Omental fat pad (tissue), 4 donors: ENCODE data around the gene PTPN3. TPM values are rescaled to one million over a fixed set of nuclear protein-coding genes. Genes with fewer than 3 reads are reported as not detected.

Experiments
- ATAC-seq: fragments of 150-250 bp; one replicate; pipeline ENCODE4 v1.9.1; 2016; ENCODE audit warnings: mild to moderate bottlenecking, moderate library complexity; ENCODE audit not compliant: low FRiP score
- DNase-seq: peaks from one replicate; pipeline ENCODE4 v3.0.0-alpha.2; 2019; ENCODE audit warnings: low spot score
- total RNA-seq, 4 donors: library from RNA; depleted of rRNA; stranded (reverse); fragments of >200 nt; gene quantifications; one replicate each; pipeline ENCODE4 v1.1.0, GENCODE V29; 2016
- TF ChIP-seq, protein P1 (sequence below), 3 donors: fragments of 450-650 bp; IDR thresholded peaks; one replicate each; pipeline ENCODE4 v1.5.1; 2016 to 2017; ENCODE audit warnings: antibody characterized with exemption in 3 of 3, mild to moderate bottlenecking in 3 of 3, moderate library complexity in 2 of 3

The PTPN3 gene
- total RNA-seq, 4 donors from 2014 or later, result 4.1 to 14.6 (median 7.8) TPM

DNA sequence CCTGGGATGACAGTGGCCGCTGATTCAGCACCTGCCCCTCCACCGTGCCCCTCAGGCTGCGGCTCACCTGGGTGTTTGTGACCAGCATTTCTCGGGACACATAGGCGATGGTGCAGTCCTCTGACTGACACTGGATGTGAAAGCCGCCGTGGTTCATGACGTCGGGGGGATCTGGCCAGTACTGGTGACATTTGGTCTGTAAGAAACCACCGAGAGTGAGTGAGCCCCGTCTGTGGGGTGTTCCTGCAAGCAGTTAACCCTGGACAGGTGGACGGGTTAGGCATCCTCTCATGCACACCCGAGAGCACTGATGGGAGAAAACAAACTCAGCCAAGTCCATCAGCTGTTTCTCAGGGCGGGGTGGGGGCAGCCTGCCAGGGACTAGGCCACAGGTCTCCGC, 114.8 kb downstream of the PTPN3 start:
- no peak for ATAC-seq
- TF ChIP-seq, protein P1, sequence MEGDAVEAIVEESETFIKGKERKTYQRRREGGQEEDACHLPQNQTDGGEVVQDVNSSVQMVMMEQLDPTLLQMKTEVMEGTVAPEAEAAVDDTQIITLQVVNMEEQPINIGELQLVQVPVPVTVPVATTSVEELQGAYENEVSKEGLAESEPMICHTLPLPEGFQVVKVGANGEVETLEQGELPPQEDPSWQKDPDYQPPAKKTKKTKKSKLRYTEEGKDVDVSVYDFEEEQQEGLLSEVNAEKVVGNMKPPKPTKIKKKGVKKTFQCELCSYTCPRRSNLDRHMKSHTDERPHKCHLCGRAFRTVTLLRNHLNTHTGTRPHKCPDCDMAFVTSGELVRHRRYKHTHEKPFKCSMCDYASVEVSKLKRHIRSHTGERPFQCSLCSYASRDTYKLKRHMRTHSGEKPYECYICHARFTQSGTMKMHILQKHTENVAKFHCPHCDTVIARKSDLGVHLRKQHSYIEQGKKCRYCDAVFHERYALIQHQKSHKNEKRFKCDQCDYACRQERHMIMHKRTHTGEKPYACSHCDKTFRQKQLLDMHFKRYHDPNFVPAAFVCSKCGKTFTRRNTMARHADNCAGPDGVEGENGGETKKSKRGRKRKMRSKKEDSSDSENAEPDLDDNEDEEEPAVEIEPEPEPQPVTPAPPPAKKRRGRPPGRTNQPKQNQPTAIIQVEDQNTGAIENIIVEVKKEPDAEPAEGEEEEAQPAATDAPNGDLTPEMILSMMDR (IDR thresholded peaks at IDR 0.05), result no peak
- no peak for DNase-seq

DNA sequence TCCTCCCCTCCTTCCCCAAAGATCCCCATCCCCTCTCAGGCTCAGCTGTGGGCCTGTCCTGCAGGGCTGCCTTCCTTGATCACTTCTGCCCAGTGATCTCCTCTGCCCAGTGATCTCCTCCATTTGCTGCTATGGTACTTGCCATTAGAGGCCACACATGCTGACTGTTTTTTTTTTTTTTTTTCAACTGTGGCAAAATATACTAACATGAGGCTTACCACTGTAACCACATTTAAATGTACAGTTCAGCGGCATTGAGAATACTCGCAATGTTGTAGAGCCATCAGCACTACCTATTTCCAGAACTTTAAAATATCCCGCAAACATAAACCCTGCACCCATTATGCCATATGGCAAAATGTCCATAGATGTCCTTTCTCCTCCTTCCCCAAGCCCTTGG, 115.5 kb downstream of the PTPN3 start:
- DNase-seq (no peak), ATAC-seq (no peak)
- TF ChIP-seq, protein P1 (IDR thresholded peaks at IDR 0.05), result no peak

DNA sequence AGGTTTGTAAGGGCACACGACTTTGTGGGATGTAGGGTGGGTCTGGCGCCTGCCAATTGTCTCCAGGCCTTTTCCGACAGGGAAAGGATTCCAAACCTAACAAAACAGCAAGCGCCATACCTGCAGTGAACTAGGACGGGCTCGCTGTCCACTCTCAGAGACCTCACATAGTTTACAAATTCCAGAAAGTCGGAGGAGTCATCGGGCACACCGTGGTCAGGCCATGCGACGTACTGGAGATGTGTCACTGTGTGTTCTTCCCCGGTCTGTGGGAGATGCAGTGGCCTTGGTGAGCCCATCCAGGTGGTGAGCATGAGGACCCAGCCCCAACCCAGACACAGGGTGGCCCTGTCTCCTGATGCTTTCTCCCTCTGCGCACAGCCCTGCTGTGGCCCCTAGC, 115.9 kb downstream of the PTPN3 start:
- DNase-seq, result no peak
- ATAC-seq, result no peak
- TF ChIP-seq, protein P1 (IDR thresholded peaks at IDR 0.05), result no peak

DNA sequence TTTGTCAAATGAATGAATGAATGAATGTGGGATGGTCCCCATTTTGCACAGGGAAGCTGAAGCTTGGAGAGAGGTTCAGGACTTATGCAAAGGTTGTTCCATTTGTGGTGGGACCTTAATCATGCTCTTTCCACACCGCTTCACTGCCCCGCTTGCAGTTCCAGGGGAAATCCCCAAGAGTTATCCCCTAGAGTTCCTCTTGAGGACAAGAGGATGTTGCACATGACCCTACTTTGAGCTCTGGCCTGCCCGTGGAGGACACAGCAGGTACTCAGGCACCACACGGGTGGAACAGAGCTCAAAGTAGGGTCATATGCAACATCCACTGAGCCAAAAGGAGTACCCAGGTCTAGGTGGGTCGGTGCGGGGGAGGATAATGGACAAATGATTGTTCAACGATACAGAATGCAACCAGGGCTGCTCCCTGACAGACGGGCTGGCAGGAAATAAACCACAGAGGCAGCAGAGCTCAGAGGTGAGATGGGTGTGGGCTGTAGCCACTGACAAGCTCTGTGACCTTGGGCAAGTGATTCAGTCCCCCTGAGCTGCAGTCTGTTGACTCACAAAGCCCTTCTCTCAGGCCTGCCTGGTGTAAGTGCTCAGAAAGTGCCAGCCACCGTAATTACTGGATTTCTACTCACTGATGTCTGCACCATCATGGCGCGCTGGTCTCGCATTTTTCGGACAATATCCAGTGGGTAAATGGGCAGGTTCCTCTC, 116.9 kb downstream of the PTPN3 start:
- no peak for ATAC-seq
- TF ChIP-seq, protein P1 (IDR thresholded peaks at IDR 0.05), result no peak
- DNase-seq, result no peak

DNA sequence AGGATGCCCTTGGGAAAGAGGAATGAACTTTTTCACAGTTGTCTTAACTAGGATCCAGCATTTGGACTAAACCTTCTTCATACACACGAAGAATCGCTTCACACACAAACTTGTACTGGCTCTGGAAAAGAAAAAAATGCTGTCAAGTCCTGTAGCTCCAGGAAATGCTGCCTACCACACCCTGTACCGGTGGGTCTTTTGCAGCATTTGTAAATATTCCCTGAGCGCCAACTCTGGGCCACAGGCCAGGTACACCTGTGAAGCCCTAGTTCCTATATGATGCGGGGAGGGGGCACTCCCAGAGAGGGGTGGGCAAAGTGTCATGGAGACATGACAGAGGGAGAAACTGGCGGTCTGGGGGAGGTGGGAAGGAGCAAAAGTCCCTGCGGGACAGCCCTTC, 118.6 kb downstream of the PTPN3 start:
- ATAC-seq, result no peak
- TF ChIP-seq, protein P1 (IDR thresholded peaks at IDR 0.05), result no peak
- no peak for DNase-seq

DNA sequence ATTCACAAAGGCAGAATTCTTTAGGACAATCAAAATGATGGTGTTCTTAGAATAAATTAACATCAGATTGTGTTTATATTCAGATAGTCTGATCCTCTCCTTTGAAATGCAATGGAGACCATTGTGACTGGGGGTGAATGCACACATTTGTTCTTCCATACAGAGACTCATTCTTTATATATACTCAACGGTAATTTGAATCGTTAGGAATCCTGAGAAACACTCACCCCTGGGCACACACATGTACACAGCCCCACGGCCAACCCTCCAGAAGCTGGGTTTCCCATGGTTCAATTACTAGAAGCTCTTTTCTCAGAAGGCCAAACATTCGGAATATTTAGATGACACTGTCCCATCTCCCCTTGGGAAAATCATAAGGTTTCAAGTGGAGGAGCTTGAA, 119.8 kb downstream of the PTPN3 start:
- TF ChIP-seq, protein P1 (IDR thresholded peaks at IDR 0.05), result no peak
- no peak for DNase-seq
- no peak for ATAC-seq

DNA sequence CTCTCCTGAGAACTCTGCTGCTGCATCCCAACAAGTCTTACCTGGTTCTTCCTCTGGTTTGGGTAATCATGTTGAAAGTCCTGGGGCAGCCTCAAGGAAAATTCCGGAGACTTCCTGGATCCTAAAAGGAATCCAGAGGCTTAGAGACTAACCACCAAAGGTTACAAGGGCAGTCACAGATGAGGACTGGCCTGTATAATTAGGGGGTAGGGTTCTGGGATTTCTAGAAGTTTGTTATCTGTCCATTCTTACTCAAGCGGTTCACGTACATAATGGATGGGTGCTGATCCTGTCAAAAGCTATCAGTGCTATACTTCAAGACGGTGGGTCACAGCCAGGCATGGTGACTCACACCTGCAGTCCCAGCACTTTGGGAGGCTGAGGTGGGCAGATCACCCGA, 125.9 kb downstream of the PTPN3 start:
- ATAC-seq (peak; percentile 3), DNase-seq (no peak)
- TF ChIP-seq, protein P1 (IDR thresholded peaks at IDR 0.05), result no peak
